Stimulated activated naive CD4-positive, alpha-beta T cell (primary cell): ENCODE data around the gene RGS6.

Experiments
- DNase-seq, 6 experiments: peaks; one replicate each; lab custom pipeline; 2025; lab: John Stamatoyannopoulos, UW

Gene RGS6

DNA sequence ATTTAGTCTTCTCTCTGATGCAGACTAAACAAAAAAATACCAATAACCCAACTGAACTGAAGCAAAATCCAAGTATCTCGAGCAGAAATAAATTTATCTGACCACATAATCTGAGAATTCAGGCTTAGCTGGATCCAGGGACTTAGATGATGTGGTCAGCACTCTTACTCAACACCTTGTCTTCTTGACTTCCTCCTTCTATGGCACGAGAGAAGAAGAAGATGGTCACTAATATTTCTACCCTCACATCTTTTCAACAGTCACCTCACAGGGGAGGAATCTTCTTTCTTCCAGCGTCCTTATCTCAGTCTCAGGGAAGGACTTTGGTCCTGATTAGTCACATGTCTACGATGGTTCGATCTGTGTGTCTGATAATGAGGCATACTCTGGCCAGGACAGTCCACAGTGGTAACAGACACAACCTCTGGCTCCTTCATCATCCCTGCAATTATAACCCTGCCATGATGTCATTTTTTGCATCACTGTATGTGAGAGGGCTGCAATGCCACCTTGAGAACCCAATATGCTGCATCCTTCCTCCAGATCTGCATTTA, 15.8 kb downstream of the RGS6 start:
- no peak for DNase-seq

DNA sequence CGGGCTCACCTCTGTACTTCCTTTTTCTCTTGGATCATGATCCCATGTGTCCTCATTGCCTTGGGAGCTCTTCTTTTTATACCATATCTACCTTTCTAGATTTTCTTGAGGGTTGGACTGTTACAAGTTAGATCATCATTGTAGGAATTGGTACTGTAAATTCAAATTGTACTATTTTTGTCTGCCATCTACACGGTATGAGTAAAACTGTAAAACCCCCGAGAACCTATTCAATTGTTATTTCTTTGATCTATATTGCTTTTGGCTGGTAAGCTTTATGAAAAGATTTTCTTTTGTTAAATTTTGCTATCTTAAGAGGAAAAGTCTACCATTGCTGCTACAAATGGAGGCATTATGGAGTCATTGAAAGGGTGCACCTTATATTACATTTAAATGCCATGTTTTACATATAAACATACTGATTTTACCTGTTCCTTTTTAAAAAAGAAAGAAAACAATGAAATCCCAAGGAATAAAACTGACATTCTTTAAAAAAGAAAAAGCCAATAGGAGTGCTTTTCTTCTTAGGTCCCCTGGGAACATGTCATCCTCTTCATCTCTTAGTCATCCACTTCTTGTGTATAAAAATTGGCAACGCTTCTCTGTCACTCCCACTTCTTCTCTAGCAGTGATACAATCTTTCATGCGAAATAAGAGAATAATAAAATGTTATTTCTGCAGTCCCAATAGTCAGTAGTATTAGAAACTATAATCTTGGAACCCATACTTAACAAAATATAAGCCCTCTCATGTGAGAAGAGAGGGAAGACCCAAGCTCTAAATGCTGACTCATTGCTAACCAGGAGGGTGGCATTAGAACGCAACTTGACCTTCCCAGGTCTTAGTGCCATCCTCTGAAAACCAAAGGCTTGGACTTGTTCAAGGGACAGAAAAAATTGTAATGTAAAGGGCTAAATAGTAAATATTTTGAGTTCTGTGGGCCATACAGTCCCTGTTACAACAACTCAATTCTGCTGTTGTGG, 20.4 kb downstream of the RGS6 start:
- no peak for DNase-seq

- no peak for DNase-seq
These were observed 24.8 kb downstream of the RGS6 start for GRCh38 chr14:71956920-71957563.

DNA sequence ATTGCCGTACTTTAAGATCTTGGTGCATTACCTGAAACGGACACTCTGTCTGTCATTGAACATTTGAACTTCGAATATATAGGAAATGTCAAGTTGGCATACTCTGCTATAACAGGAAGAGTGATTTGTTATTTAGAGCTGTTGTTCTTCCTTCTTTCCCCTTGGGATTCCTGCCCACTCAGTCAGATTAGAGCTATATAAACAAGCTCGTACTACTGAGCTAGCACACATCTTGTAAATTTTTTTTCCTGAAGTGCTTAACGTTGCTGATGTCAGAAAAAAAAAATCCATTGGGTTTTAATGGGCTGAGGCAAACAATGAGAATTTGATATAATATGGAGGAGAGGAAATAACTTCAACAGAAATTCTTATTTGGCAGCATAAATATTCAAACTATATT, 26.8 kb downstream of the RGS6 start:
- DNase-seq = no peak

- no peak for DNase-seq
These were observed 28.5 kb downstream of the RGS6 start for GRCh38 chr14:71960494-71961353.

DNA sequence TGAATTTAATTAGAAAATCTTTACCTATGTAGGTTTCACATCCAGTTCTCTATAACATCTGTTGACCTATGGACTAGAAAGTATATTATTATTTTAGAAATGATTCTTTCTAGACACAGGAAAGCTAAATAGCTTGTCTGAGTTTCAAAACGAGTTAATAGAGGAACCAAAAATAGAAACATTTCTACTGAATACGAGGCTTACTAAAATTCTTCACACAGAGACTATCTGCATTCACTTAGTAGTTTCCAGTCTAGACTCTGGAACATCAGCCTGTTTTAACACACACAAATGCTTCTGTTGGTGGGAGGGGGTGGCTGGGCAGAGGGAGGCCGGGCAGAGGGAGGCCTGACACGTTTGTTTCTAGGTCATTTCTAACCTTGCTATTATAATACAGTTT, 29.7 kb downstream of the RGS6 start:
- no peak for DNase-seq

DNA sequence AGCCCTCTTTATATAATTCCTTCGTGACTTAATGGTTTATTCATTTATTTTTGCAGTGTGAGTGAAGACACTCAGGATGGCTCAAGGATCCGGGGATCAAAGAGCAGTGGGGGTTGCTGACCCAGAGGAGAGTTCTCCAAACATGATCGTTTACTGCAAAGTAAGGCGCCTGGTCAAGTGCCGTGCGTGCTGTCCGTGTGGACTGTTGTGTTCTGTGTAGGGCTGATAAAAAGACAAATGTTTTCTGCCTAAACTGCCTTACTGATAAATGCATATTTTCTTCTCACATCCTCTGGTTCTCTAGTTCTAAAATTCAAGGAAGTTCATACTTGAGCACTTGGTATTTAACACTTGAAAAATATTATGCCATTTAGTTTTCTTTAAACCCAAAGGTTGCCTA, 32.5 kb downstream of the RGS6 start:
- no peak for DNase-seq

- no peak for DNase-seq
These were observed 34.3 kb downstream of the RGS6 start for GRCh38 chr14:71966528-71966927.

- DNase-seq = no peak
These were observed 35.5 kb downstream of the RGS6 start for GRCh38 chr14:71967704-71968103.

- DNase-seq = no peak
These were observed 38.0 kb downstream of the RGS6 start for GRCh38 chr14:71970272-71970671.

- no peak for DNase-seq
These were observed 53.4 kb downstream of the RGS6 start for GRCh38 chr14:71985538-71986189.

DNA sequence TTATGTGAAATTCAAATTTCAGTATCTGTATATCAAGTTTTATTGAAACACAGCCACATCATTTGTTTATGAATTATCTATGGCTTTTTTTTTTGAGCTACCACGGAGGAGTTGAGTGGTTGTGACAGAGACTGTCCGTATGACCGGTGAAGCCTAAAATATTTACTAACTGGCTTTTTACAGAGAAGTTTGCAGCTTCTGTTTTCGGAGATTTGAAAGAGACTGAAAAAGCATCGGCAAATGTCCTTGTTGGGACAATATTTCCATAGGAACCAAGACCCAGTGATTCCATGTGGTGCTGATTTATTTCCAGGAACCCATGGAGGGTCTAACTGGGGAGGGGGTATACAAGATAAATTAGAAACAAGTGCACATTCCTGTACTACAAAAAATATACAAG, 56.2 kb downstream of the RGS6 start:
- no peak for DNase-seq

DNA sequence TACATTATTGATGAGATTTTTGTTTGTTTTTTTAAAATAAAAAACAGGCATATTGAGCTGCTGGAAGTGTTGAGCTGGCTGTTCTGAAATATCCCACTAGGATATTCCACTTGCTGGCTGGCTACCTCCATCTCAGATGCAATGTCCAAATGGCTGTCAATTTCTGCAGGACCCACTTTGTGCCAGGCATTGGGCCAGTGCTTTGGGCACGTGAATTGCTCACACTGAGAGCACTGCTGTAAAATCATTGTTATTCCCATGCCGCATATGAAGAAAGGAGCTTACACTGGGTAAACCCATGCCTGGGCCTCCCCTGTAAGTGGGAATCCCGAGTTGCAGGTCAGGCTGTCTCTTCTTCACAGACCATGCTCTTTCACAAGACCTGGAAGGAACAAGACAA, 56.7 kb downstream of the RGS6 start:
- no peak for DNase-seq

GRCh38 chr14:71994416-71994815, 62.2 kb downstream of the RGS6 start:
- DNase-seq = no peak

- DNase-seq = no peak
These were observed 63.5 kb downstream of the RGS6 start for GRCh38 chr14:71995741-71996140.

DNA sequence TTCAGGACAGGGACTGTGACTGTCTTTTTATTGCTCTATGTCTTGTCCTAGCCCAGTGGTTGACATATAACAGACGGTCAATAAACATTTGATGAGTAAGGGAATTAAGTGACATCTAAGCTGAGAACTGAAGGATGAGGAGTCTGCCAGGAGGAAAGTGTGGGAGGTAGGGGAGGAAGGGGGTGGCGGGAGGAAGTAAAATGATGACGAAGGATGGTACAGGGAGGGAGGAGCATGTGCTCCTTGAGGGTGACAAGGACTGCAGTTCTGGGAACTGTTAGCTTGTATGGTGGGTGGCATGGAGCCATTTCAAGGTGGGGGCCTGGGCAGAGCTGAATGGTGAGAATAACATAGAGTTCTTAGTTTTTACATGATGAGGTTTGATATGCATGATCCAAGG, 64.4 kb downstream of the RGS6 start:
- DNase-seq = no peak

- no peak for DNase-seq
These were observed 68.7 kb downstream of the RGS6 start for GRCh38 chr14:72000907-72001306.

DNA sequence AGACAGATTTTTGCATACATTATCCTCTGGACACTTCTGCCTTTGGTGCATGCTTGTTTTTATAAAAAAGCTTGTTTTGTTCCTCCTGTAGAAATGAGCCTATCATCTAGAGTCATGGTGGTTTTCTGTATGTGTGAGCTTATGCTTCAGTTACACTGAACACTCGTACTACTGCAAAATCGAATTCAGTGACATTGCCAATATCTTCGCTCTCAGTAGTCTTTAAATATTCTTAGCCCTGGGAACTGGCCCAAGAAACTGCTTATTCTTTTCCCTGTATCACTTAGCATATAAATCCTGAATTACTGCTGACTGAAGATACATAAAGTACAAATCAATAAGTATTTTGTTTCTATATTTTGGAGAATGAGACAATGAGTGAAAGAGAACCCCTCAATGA, 70.5 kb downstream of the RGS6 start:
- DNase-seq = no peak

- DNase-seq = no peak
These were observed 76.4 kb downstream of the RGS6 start for GRCh38 chr14:72008666-72009065.

DNA sequence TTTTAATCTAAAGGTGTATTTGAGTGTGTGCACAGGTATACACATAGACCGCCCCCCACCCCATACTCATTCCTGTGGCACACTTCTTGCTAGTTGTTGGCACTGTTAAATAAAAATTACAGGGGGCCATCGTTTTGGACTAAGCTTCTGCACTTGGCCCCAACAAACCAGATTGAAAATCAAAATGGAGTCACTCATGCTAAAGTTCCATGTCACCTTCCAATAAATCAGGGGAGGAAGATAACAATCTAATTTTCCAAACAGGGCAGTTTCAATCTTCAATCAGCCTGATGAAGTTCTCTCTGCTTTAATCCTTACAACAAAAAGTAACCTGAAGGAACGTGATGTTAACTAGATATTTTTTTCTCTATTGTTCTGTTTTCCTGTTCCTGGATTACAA, 78.2 kb downstream of the RGS6 start:
- DNase-seq = no peak

- no peak for DNase-seq
These were observed 81.6 kb downstream of the RGS6 start for GRCh38 chr14:72013721-72014345.
